GM18861 (cell line): ENCODE measurements around the gene LETM1.

Experiments used
- ATAC-seq: cut with Tn5 transposase; IDR thresholded peaks from one replicate; pipeline ENCODE4 v1.9.1; 2021; ENCODE audit not compliant: unreplicated experiment

LETM1 gene

GRCh38 chr4:1808851-1809753, 46.9 kb downstream of the LETM1 start:
- no peak for ATAC-seq

- ATAC-seq, result no peak
Measured at GRCh38 chr4:1808396-1808795, 47.6 kb downstream of the LETM1 start.

- ATAC-seq, result no peak
Measured at GRCh38 chr4:1807332-1807777, 48.6 kb downstream of the LETM1 start.

GRCh38 chr4:1806596-1807331, 49.2 kb downstream of the LETM1 start:
- ATAC-seq, result no peak

- no peak for ATAC-seq
Measured at GRCh38 chr4:1806223-1806564, 49.8 kb downstream of the LETM1 start.

- no peak for ATAC-seq
Measured at GRCh38 chr4:1805493-1806222, 50.3 kb downstream of the LETM1 start.

GRCh38 chr4:1804638-1805492, 51.1 kb downstream of the LETM1 start:
- no peak for ATAC-seq

- no peak for ATAC-seq
Measured at GRCh38 chr4:1803523-1804423, 52.2 kb downstream of the LETM1 start.

- no peak for ATAC-seq
Measured at GRCh38 chr4:1802720-1803522, 53.0 kb downstream of the LETM1 start.

GRCh38 chr4:1802151-1802715, 53.7 kb downstream of the LETM1 start:
- no peak for ATAC-seq

GRCh38 chr4:1801286-1801958, 54.5 kb downstream of the LETM1 start:
- no peak for ATAC-seq

GRCh38 chr4:1800805-1801204, 55.2 kb downstream of the LETM1 start:
- ATAC-seq, result no peak

GRCh38 chr4:1799387-1800375, 56.3 kb downstream of the LETM1 start:
- ATAC-seq, result no peak

GRCh38 chr4:1798580-1799386, 57.2 kb downstream of the LETM1 start:
- ATAC-seq, result no peak

- no peak for ATAC-seq
Measured at GRCh38 chr4:1797861-1798579, 57.9 kb downstream of the LETM1 start.
